ENCODE results near the gene LRRTM1. TPM values are rescaled to one million over a fixed set of nuclear protein-coding genes. Genes with fewer than 3 reads are reported as not detected.

LRRTM1 gene
- total RNA-seq, 1 experiment from 2014 or later = not detected

- Histone ChIP-seq H3K27me3 (ENCODE audit: insufficient read depth, low read length) (no peaks in the 10 kb centered on the region), H3K9ac (ENCODE audit: low read length) (no peak overlapping the region), H3K4me1 (ENCODE audit: control insufficient read depth in 1 of 2, insufficient read depth in 2 of 2, low read length in 2 of 2) (no peaks in the 10 kb centered on the region), H4K20me1 (ENCODE audit: insufficient read depth) (no peaks in the 10 kb centered on the region), H2AFZ (ENCODE audit: low read depth, low read length, poor library complexity, severe bottlenecking) (no peak overlapping the region), H3K27ac (ENCODE audit: low read depth, low read length) (no peak overlapping the region), H3K36me3 (ENCODE audit: control insufficient read depth in 1 of 2, insufficient read depth in 2 of 2, low read length in 2 of 2) (no peaks in the 10 kb centered on the region), H3K79me2 (ENCODE audit: insufficient read depth, low read length) (no peaks in the 10 kb centered on the region), H3K9me2 (ENCODE audit: insufficient read depth) (no peaks in the 10 kb centered on the region), H3K4me2 (ENCODE audit: low read length) (no peak overlapping the region), H3K4me3 (replicated peaks in 1 of 2; ENCODE audit: low read depth in 1 of 2, low read length in 2 of 2) (no peak overlapping the region), H3K9me3 (ENCODE audit: control insufficient read depth in 1 of 2, insufficient read depth in 1 of 2, low read depth in 1 of 2, low read length in 2 of 2) (peaks cover 11 to 16% of the 10 kb centered on the region in 2 experiments; a peak in 2 of 4 replicates)
- intact Hi-C loops (cut with micrococcal nuclease) = no loop called here
- ChIA-PET RAD21 (ENCODE audit: low non-redundant PET in 1 of 2, low total read pairs in 2 of 2, uncharacterized antibody in 2 of 2, unreplicated experiment in 2 of 2) (no interaction called here), POLR2A (no interaction called here), CTCF (no interaction called here)
- TF ChIP-seq FOSL1 (IDR thresholded peaks at IDR 0.05; ENCODE audit: low read depth) = no peak
- no peak for TF ChIP-seq ZNF274 (IDR thresholded peaks at IDR 0.05; ENCODE audit: low read depth, low read length)
- no peak for TF ChIP-seq ZBTB33 (IDR thresholded peaks at IDR 0.05; ENCODE audit: extremely low read depth, insufficient replicate concordance, low read length)
- TF ChIP-seq REST (IDR thresholded peaks at IDR 0.05; ENCODE audit: low read depth) = no peak
- no peak for TF ChIP-seq MAX (IDR thresholded peaks at IDR 0.05)
- TF ChIP-seq ZFX (IDR thresholded peaks at IDR 0.05) = no peak
- TF ChIP-seq TCF7L2 (IDR thresholded peaks at IDR 0.05; ENCODE audit: borderline replicate concordance, extremely low read depth, insufficient read depth, insufficient read length) = no peak
- no peak for TF ChIP-seq ELF1 (IDR thresholded peaks at IDR 0.05; ENCODE audit: borderline replicate concordance, low read depth)
- no peak for TF ChIP-seq EZH2 (IDR thresholded peaks at IDR 0.05)
- no TSS peak for BruUV-seq (replicated peaks)
- no peak for ATAC-seq
- DNase-seq (ENCODE audit: low read depth, low spot score) = no peak
Measured at GRCh38 chr2:80259292-80259691, 45.3 kb downstream of the LRRTM1 start.
